ENCODE measurements around the gene VARS2. TPM values are rescaled to one million over a fixed set of nuclear protein-coding genes. Genes with fewer than 3 reads are reported as not detected.
A peak's percentile ranks its signal among the peaks of the same experiment; 100 is the strongest.

VARS2 gene
- total and polyA plus RNA-seq, 8 donors = 11.3 to 40.6 (median 18.9) TPM

GRCh38 chr6:30940361-30940986 is 26.4 kb downstream of the VARS2 start, which contains the start of gene MUCL3:
TSS of gene MUCL3 (plus strand) at chr6:30940973. CDS start at chr6:30941000, 27 bp downstream.
- Histone ChIP-seq H3K27me3 (no peaks in the 10 kb centered on the region), H3K36me3 (no peaks in the 10 kb centered on the region), H3K4me1 (no peaks in the 10 kb centered on the region), H3K9me3 (no peaks in the 10 kb centered on the region), H3K27ac (no peak within 1 kb of the TSS), H3K4me3 (no peak within 1 kb of the TSS)
- FAIRE-seq = no peak
- peak in 1 of 4 donors; percentile 17 for ATAC-seq
- TF ChIP-seq, protein P1, sequence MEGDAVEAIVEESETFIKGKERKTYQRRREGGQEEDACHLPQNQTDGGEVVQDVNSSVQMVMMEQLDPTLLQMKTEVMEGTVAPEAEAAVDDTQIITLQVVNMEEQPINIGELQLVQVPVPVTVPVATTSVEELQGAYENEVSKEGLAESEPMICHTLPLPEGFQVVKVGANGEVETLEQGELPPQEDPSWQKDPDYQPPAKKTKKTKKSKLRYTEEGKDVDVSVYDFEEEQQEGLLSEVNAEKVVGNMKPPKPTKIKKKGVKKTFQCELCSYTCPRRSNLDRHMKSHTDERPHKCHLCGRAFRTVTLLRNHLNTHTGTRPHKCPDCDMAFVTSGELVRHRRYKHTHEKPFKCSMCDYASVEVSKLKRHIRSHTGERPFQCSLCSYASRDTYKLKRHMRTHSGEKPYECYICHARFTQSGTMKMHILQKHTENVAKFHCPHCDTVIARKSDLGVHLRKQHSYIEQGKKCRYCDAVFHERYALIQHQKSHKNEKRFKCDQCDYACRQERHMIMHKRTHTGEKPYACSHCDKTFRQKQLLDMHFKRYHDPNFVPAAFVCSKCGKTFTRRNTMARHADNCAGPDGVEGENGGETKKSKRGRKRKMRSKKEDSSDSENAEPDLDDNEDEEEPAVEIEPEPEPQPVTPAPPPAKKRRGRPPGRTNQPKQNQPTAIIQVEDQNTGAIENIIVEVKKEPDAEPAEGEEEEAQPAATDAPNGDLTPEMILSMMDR (IDR thresholded peaks at IDR 0.05) = no peak
- intact Hi-C loops (cut with DNase I) = no loop called here
- DNase-seq = no peak
- 57 to 74% methylated on average over 16 of the region's 16 CpGs for WGBS, 2 donors

GRCh38 chr6:30942338-30943060 is 28.5 kb downstream of the VARS2 start:
- peak in 5 of 6 donors; percentile 60 to 82 (median 73) for DNase-seq
- no peaks in the 10 kb centered on the region for H3K27me3 ChIP-seq
- H3K36me3 ChIP-seq = no peaks in the 10 kb centered on the region
- no peak for FAIRE-seq
- TF ChIP-seq, protein P1 (IDR thresholded peaks at IDR 0.05) = peak in 1 of 4 donors; percentile 18
- 12 to 14% methylated on average over 14 to 15 of the region's 15 CpGs for WGBS, 2 donors
- no peak overlapping the region for H3K4me3 ChIP-seq
- intact Hi-C loops (cut with DNase I) = no loop called here
- no peaks in the 10 kb centered on the region for H3K4me1 ChIP-seq
- ATAC-seq = peak; percentile 78 to 91 (median 82)
- H3K9me3 ChIP-seq = no peaks in the 10 kb centered on the region
- H3K27ac ChIP-seq = no peak overlapping the region

DNA sequence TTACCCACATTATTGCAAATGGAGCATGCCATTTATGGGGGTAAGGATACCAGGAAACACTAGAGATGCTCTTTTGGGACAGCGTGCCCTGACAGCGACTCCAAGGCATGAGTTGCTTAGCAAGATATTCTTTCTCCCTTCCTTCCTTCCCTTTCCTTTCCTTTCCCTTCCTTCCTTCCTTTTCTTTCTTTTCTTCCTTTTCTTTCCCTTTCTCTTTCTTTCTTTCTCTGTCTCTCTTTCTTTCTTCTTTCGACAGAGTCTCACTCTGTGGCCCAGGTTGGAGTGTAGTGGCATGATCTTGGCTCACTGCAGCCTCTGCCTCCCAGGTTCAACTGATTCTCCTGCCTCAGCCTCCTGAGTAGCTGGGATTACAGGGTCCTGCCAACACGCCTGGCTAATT is 30.0 kb downstream of the VARS2 start:
- WGBS, 2 donors = 79 to 94% methylated on average over 4 of the region's 4 CpGs
- no peak overlapping the region for H3K27ac ChIP-seq
- no peaks in the 10 kb centered on the region for H3K9me3 ChIP-seq
- no peaks in the 10 kb centered on the region for H3K27me3 ChIP-seq
- FAIRE-seq (no peak), ATAC-seq (no peak), DNase-seq (no peak)
- intact Hi-C loops (cut with DNase I) = no loop called here
- no peaks in the 10 kb centered on the region for H3K36me3 ChIP-seq
- H3K4me1 ChIP-seq = no peaks in the 10 kb centered on the region
- TF ChIP-seq, protein P1 (IDR thresholded peaks at IDR 0.05) = no peak
- no peak overlapping the region for H3K4me3 ChIP-seq

- H3K4me1 ChIP-seq = no peaks in the 10 kb centered on the region
- H3K27ac ChIP-seq = no peak overlapping the region
- DNase-seq (no peak), FAIRE-seq (no peak), ATAC-seq (no peak)
- intact Hi-C loops (cut with DNase I) = no loop called here
- H3K36me3 ChIP-seq = no peaks in the 10 kb centered on the region
- H3K4me3 ChIP-seq = no peak overlapping the region
- TF ChIP-seq, protein P1 (IDR thresholded peaks at IDR 0.05) = no peak
- no peaks in the 10 kb centered on the region for H3K27me3 ChIP-seq
- 73 to 91% methylated on average over 5 of the region's 5 CpGs for WGBS, 2 donors
- H3K9me3 ChIP-seq = no peaks in the 10 kb centered on the region
Observed at GRCh38 chr6:30945281-30945680, 31.2 kb downstream of the VARS2 start.

DNA sequence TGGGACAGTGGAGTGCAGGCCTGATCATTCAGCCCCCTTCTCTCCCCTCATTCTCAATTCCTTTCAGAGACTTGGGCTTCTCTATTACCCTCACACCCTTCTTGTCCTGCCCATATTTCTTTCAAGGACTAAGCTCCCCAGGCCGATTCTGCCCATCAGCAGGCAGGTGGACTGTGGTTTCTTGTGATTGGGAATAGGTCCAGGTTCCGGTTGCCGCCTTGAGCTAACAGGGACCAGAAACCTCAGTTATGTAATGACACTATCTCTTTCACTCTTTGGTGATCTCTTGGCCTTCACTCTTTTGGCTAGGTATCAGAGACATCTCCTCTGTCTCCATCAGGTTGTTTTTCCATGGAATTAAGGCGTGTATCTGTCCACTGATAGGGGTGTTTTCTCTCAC is 33.2 kb downstream of the VARS2 start:
- DNase-seq (no peak), FAIRE-seq (no peak), ATAC-seq (no peak)
- no peak overlapping the region for H3K4me3 ChIP-seq
- H3K4me1 ChIP-seq = no peaks in the 10 kb centered on the region
- H3K36me3 ChIP-seq = no peaks in the 10 kb centered on the region
- WGBS, 2 donors = 58 to 63% methylated on average over 4 of the region's 4 CpGs
- H3K27me3 ChIP-seq = no peaks in the 10 kb centered on the region
- TF ChIP-seq, protein P1 (IDR thresholded peaks at IDR 0.05) = no peak
- intact Hi-C loops (cut with DNase I) = no loop called here
- H3K27ac ChIP-seq = no peak overlapping the region
- no peaks in the 10 kb centered on the region for H3K9me3 ChIP-seq
